H1 (cell line): ENCODE measurements around the gene ETV1. TPM values are rescaled to one million over a fixed set of nuclear protein-coding genes. Genes with fewer than 3 reads are reported as not detected.

Experiments used
- CTCF ChIA-PET: fragments of 300-600 bp; sonication (Branson Sonifier 250); formaldehyde crosslinking; loops from one replicate; lab custom pipeline; 2021; ENCODE audit not compliant: partially characterized antibody; lab: Charles Lee
- POLR2A ChIA-PET: fragments of 300-600 bp; sonication (Branson Sonifier 250); formaldehyde crosslinking; loops from one replicate; lab custom pipeline; 2021; ENCODE audit warnings: inconsistent platforms; ENCODE audit not compliant: partially characterized antibody; lab: Charles Lee
- DNase-seq, 2 experiments: peaks; one replicate each; pipeline versions ENCODE4 v3.0.0 to v3.0.0-alpha.2; 2010 to 2022; ENCODE audit warnings: low spot score in 2 of 2, low read depth in 1 of 2, mixed read lengths in 1 of 2
- FAIRE-seq: peaks from 2 replicates; lab custom pipeline; 2011; peaks lifted over from hg19 to GRCh38; lab: Jason Lieb, UNC
- H2AFZ ChIP-seq: 2 replicates; pipeline ENCODE4 v1.8.1; 2012; ENCODE audit warnings: low read length, inconsistent platforms
- H2AK5ac ChIP-seq: 2 replicates; pipeline ENCODE4 v1.6.1; 2013; ENCODE audit warnings: low read depth, low read length
- H2BK120ac ChIP-seq: replicated peaks from 2 replicates; pipeline ENCODE3; 2013; ENCODE audit warnings: low read depth, low read length, inconsistent platforms
- H2BK12ac ChIP-seq: 2 replicates; pipeline ENCODE4 v1.6.1; 2013; ENCODE audit warnings: low read depth, low read length
- H2BK15ac ChIP-seq: 2 replicates; pipeline ENCODE4 v1.6.1; 2013; ENCODE audit warnings: low read length
- H2BK20ac ChIP-seq: 2 replicates; pipeline ENCODE4 v1.6.1; 2013; ENCODE audit warnings: low read length
- H2BK5ac ChIP-seq: 2 replicates; pipeline ENCODE4 v1.6.1; 2013; ENCODE audit warnings: low read depth, low read length
- H3K14ac ChIP-seq: 2 replicates; pipeline ENCODE4 v1.6.1; 2013; ENCODE audit warnings: inconsistent platforms; ENCODE audit not compliant: insufficient read length
- H3K18ac ChIP-seq: 2 replicates; pipeline ENCODE4 v1.6.1; 2013; ENCODE audit warnings: low read length; ENCODE audit errors: extremely low read depth
- H3K23ac ChIP-seq: 2 replicates; pipeline ENCODE4 v1.6.1; 2013; ENCODE audit warnings: inconsistent platforms; ENCODE audit not compliant: insufficient read length
- H3K23me2 ChIP-seq: 2 replicates; pipeline ENCODE4 v1.6.1; 2013; ENCODE audit warnings: low read depth, low read length
- H3K27ac ChIP-seq: 2 replicates; pipeline ENCODE4 v1.6.1; 2011; ENCODE audit warnings: low read depth, low read length, inconsistent platforms
- H3K27me3 ChIP-seq, 4 experiments: replicated peaks in 1 of 4; 1 replicate in 1 of 4; 2 replicates in 3 of 4; pipeline versions ENCODE4 v1.6.1 to v1.8.1; 2011 to 2013; ENCODE audit warnings: low read length in 3 of 4, mild to moderate bottlenecking in 3 of 4, inconsistent platforms in 2 of 4, mixed read lengths in 2 of 4, moderate library complexity in 1 of 4; ENCODE audit not compliant: control insufficient read depth in 3 of 4, insufficient read depth in 3 of 4; ENCODE audit errors: extremely low read depth in 1 of 4
- H3K36me3 ChIP-seq, 4 experiments: 2 replicates each; pipeline versions ENCODE4 v1.6.1 to v1.8.1; 2011 to 2013; ENCODE audit warnings: mild to moderate bottlenecking in 4 of 4, low read length in 3 of 4, moderate library complexity in 2 of 4, control low read depth in 1 of 4, inconsistent platforms in 1 of 4; ENCODE audit not compliant: insufficient read depth in 4 of 4, control insufficient read depth in 2 of 4
- H3K4ac ChIP-seq: replicated peaks from 2 replicates; pipeline ENCODE3; 2013; ENCODE audit warnings: low read length, low read depth, mixed read lengths, inconsistent platforms; ENCODE audit not compliant: insufficient read length
- H3K4me1 ChIP-seq, 4 experiments: replicated peaks in 1 of 4; 1 replicate in 1 of 4; 2 replicates in 3 of 4; pipeline versions ENCODE4 v1.6.1 to v1.8.1; 2011 to 2013; ENCODE audit warnings: low read length in 3 of 4, inconsistent platforms in 2 of 4, mixed read lengths in 1 of 4; ENCODE audit not compliant: insufficient read depth in 4 of 4, control insufficient read depth in 3 of 4
- H3K4me2 ChIP-seq, 2 experiments: 2 replicates each; pipeline versions ENCODE4 v1.6.1 to v1.8.1; 2011 to 2013; ENCODE audit warnings: low read depth in 2 of 2, low read length in 2 of 2, control low read depth in 1 of 2, inconsistent platforms in 1 of 2, mild to moderate bottlenecking in 1 of 2; ENCODE audit not compliant: insufficient read depth in 1 of 2
- H3K4me3 ChIP-seq, 4 experiments: fragments of 200-600, 300-600 bp in 1 of 4; sonication (generic), shearing (Covaris generic), sonication (Bioruptor Twin) in 1 of 4; 2 replicates each; pipeline versions ENCODE4 v1.5.1 to v1.8.1; 2011 to 2016; ENCODE audit warnings: low read length in 4 of 4, low read depth in 3 of 4, control low read depth in 2 of 4, inconsistent platforms in 2 of 4, mild to moderate bottlenecking in 2 of 4, mixed read lengths in 1 of 4, moderate library complexity in 1 of 4; ENCODE audit not compliant: insufficient read depth in 2 of 4; ENCODE audit errors: extremely low read depth in 1 of 4
- H3K56ac ChIP-seq: replicated peaks from 2 replicates; pipeline ENCODE3; 2013; ENCODE audit warnings: low read depth, mild to moderate bottlenecking, mixed read lengths, low read length, inconsistent platforms; ENCODE audit not compliant: insufficient read length
- H3K79me1 ChIP-seq: 2 replicates; pipeline ENCODE4 v1.6.1; 2013; ENCODE audit warnings: low read depth, low read length, control low read depth
- H3K79me2 ChIP-seq, 2 experiments: 2 replicates each; pipeline versions ENCODE4 v1.6.1 to v1.8.1; 2012 to 2013; ENCODE audit warnings: low read length in 2 of 2, mild to moderate bottlenecking in 2 of 2, inconsistent platforms in 1 of 2; ENCODE audit not compliant: insufficient read depth in 2 of 2, control insufficient read depth in 1 of 2
- H3K9ac ChIP-seq, 4 experiments: replicated peaks in 1 of 4; 1 replicate in 1 of 4; 2 replicates in 3 of 4; pipeline versions ENCODE4 v1.6.1 to v1.8.1; 2011 to 2013; ENCODE audit warnings: low read depth in 3 of 4, low read length in 3 of 4, control low read depth in 2 of 4, mild to moderate bottlenecking in 2 of 4, moderate library complexity in 2 of 4, inconsistent platforms in 1 of 4; ENCODE audit errors: extremely low read depth in 1 of 4
- H3K9me3 ChIP-seq, 2 experiments: 2 replicates each; pipeline versions ENCODE4 v1.6.1 to v1.8.1; 2012 to 2013; ENCODE audit warnings: mild to moderate bottlenecking in 2 of 2, moderate library complexity in 2 of 2, control low read depth in 1 of 2, inconsistent platforms in 1 of 2, low read depth in 1 of 2, low read length in 1 of 2, mixed read lengths in 1 of 2; ENCODE audit not compliant: insufficient read depth in 2 of 2
- H4K20me1 ChIP-seq, 2 experiments: replicated peaks in 1 of 2; 2 replicates each; pipeline versions ENCODE3 to v1.8.1; 2011 to 2013; ENCODE audit warnings: inconsistent platforms in 2 of 2, low read length in 2 of 2, mild to moderate bottlenecking in 1 of 2; ENCODE audit not compliant: insufficient read depth in 2 of 2, control insufficient read depth in 1 of 2
- H4K5ac ChIP-seq: 2 replicates; pipeline ENCODE4 v1.6.1; 2013; ENCODE audit warnings: low read length, low read depth, mixed read lengths, inconsistent platforms; ENCODE audit not compliant: insufficient read length
- H4K8ac ChIP-seq: 2 replicates; pipeline ENCODE4 v1.8.0; 2013; ENCODE audit warnings: mild to moderate bottlenecking, moderate library complexity, low read length, inconsistent platforms; ENCODE audit not compliant: insufficient read depth; ENCODE audit errors: extremely low read depth
- H4K91ac ChIP-seq: replicated peaks from 2 replicates; pipeline ENCODE3; 2013; ENCODE audit warnings: low read length, mixed read lengths, inconsistent platforms; ENCODE audit not compliant: insufficient read length
- BRCA1 ChIP-seq: IDR thresholded peaks from 2 replicates; pipeline ENCODE4 v1.6.1; 2012; ENCODE audit warnings: low read depth, low read length, improper control_type of control experiment
- GTF2F1 ChIP-seq: IDR thresholded peaks from 2 replicates; pipeline ENCODE4 v1.6.1; 2012; ENCODE audit warnings: low read depth, low read length, improper control_type of control experiment, borderline replicate concordance
- JUN ChIP-seq: IDR thresholded peaks from 2 replicates; pipeline ENCODE4 v1.6.1; 2011; ENCODE audit warnings: low read depth, mild to moderate bottlenecking, improper control_type of control experiment, low read length
- PHF8 ChIP-seq: fragments of 200-600 bp; sonication (generic); conservative IDR thresholded peaks from 2 replicates; pipeline ENCODE4 v1.7.1; 2012; ENCODE audit warnings: low read depth, mild to moderate bottlenecking, inconsistent platforms, low read length, moderate library complexity
- RFX5 ChIP-seq: IDR thresholded peaks from 2 replicates; pipeline ENCODE4 v1.6.1; 2011; ENCODE audit warnings: low read depth, low read length, improper control_type of control experiment, borderline replicate concordance
- SAP30 ChIP-seq: fragments of 300-600 bp; sonication (generic); IDR thresholded peaks from 2 replicates; pipeline ENCODE4 v1.7.1; 2012; ENCODE audit warnings: low read length, moderate library complexity, mild to moderate bottlenecking, inconsistent platforms; ENCODE audit not compliant: insufficient read depth, insufficient replicate concordance
- SIN3A ChIP-seq, 2 experiments: IDR thresholded peaks in 1 of 2; conservative IDR thresholded peaks in 1 of 2; 2 replicates each; pipeline ENCODE4 v1.6.1; 2011 to 2012; ENCODE audit warnings: low read length in 2 of 2, improper control_type of control experiment in 1 of 2, low read depth in 1 of 2, mild to moderate bottlenecking in 1 of 2
- WGBS, 2 experiments: shearing (Covaris generic) in 1 of 2; methylation state at CpG; one replicate each; pipeline versions ENCODE4 v1.1.6 to v1.1.7; 2013 to 2015; ENCODE audit warnings: low lambda C conversion rate in 2 of 2, mixed read lengths in 2 of 2, inconsistent platforms in 1 of 2, low coverage in 1 of 2, missing lambda C conversion rate in 1 of 2; ENCODE audit not compliant: insufficient replicate concordance in 2 of 2, insufficient coverage in 1 of 2, insufficient read length in 1 of 2; ENCODE audit errors: extremely low coverage in 1 of 2, missing lambda C conversion rate in 1 of 2; 5-methylcytosine and 5-hydroxymethylcytosine counted together
- polyA plus RNA-seq, 7 experiments: library from polyadenylated mRNA; depleted of rRNA in 3 of 7; stranded (reverse) in 5 of 7; unstranded in 2 of 7; fragments of >200 nt in 5 of 7; fragments of 200-250 nt in 2 of 7; gene quantifications; 1 replicate in 5 of 7; 2 replicates in 1 of 7; 4 replicates in 1 of 7; pipeline versions ENCODE4 v1.2.1 to v1.2.3, GENCODE V29; 2011 to 2013; ENCODE audit warnings: missing spikeins in 2 of 7, mixed read lengths in 2 of 7
- total RNA-seq: library from RNA; stranded (reverse); fragmentation: NEBNext Ultra II Directional; extraction: Animal tissue kit (Norgen Biotek cat#: 25700); gene quantifications from 2 replicates; pipeline ENCODE4 v1.2.1, GENCODE V29; 2021
- TF ChIP-seq, protein P1 (sequence below): IDR thresholded peaks from 2 replicates; pipeline ENCODE4 v1.6.1; 2012; ENCODE audit warnings: inconsistent platforms

The ETV1 gene
- total and polyA plus RNA-seq, 2 of the 8 experiments (the other 6 are each of a cell fraction or from before 2014, with no cell fraction given) = 58.3 to 91.2 TPM

DNA sequence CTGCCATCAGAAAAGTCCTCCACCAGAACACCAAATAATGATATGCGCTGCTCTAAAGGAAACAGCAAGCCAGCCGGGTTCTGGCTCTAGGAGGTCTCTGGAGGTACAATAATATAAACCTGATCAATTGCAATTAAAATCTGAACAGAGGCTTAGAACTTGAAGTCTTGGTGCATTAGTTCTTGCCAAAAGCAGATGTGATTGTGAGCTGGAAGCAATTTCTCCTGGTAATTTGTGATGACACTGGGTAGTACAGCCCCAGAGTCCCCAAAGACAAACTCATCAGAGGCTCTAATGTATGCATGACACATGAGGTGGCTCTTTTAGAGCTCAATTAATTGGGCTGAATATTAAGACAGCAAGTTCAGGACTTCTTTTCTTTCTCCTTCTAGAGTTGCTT, 3.3 kb downstream of the ETV1 start:
- TF ChIP-seq PHF8 (no peak), RFX5 (no peak), SIN3A (conservative IDR thresholded peaks at IDR 0.05 in 1 of 2, IDR thresholded peaks at IDR 0.05 in 1 of 2; ENCODE audit: low read depth in 1 of 2, low read length in 2 of 2) (no peak), SAP30 (no peak), BRCA1 (no peak), JUN (no peak), GTF2F1 (no peak)
- TF ChIP-seq, protein P1, sequence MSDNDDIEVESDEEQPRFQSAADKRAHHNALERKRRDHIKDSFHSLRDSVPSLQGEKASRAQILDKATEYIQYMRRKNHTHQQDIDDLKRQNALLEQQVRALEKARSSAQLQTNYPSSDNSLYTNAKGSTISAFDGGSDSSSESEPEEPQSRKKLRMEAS = no peak
- peak overlapping the region; percentile 84; the same call in 1 of the 2 replicates for H2BK20ac ChIP-seq
- H3K27ac ChIP-seq = no peak overlapping the region
- H3K18ac ChIP-seq = peak overlapping the region; percentile 42; the same call in 1 of the 2 replicates
- ChIA-PET CTCF (interaction anchor here (0.9 kb wide), 1 partner anchor 10 kb away, joined by 3 read pairs; no protein-coding TSS in a partner anchor), POLR2A (interaction anchor here (1.3 kb wide), 1 partner anchor 10 kb away, joined by 4 read pairs; no protein-coding TSS in a partner anchor)
- peak overlapping the region; percentile 26; the same call in 1 of the 2 replicates for H2BK5ac ChIP-seq
- H4K8ac ChIP-seq = no peak overlapping the region
- H3K4me2 ChIP-seq = peak overlapping the region; percentile 49 to 63
- H4K5ac ChIP-seq = peak overlapping the region; percentile 83
- 30% methylated on average over 2 of the region's 2 CpGs; no CpG with 5 or more reads in 1 of the 2 experiments for WGBS, 2 experiments
- no peaks in the 10 kb centered on the region for H4K20me1 ChIP-seq
- no peak overlapping the region for H3K23ac ChIP-seq
- H3K9me3 ChIP-seq = no peaks in the 10 kb centered on the region
- H3K9ac ChIP-seq = no peak overlapping the region
- FAIRE-seq (no peak), DNase-seq (no peak)
- no peak overlapping the region for H2BK12ac ChIP-seq
- H3K23me2 ChIP-seq = peaks cover 14% of the 10 kb centered on the region
- no peak overlapping the region for H3K56ac ChIP-seq
- no peak overlapping the region for H2BK15ac ChIP-seq
- H3K4ac ChIP-seq = no peak overlapping the region
- no peak overlapping the region for H4K91ac ChIP-seq
- H3K14ac ChIP-seq = no peak overlapping the region
- no peak overlapping the region for H2AK5ac ChIP-seq
- peak overlapping the region in 3 of 4 experiments; percentile 1 to 75 (median 28); a peak in 7 of 8 replicates for H3K4me3 ChIP-seq
- peaks cover 0 to 12% (median 3%) of the 10 kb centered on the region in 4 experiments; a peak in 3 of 7 replicates for H3K4me1 ChIP-seq
- no peak overlapping the region for H2AFZ ChIP-seq
- no peaks in the 10 kb centered on the region for H3K79me1 ChIP-seq
- H3K27me3 ChIP-seq = no peaks in the 10 kb centered on the region
- peaks cover 0 to 7% (median 0%) of the 10 kb centered on the region in 4 experiments; a peak in 1 of 8 replicates for H3K36me3 ChIP-seq
- H2BK120ac ChIP-seq = peak overlapping the region; percentile 25
- peaks cover 0 to 67% of the 10 kb centered on the region in 2 experiments; a peak in 3 of 4 replicates for H3K79me2 ChIP-seq
